Hypothalamus (tissue), 51 donors: ENCODE data around the gene MAD1L1.
A peak's percentile ranks its signal among the peaks of the same experiment; 100 is the strongest.

ENCODE experiments used
- DNase-seq, 51 donors: peaks; one replicate each; lab custom pipeline; 2025; lab: John Stamatoyannopoulos, UW

The MAD1L1 gene

GRCh38 chr7:2013381-2014311, 219.1 kb downstream of the MAD1L1 start:
- DNase-seq: no peak

GRCh38 chr7:2012981-2013380, 219.8 kb downstream of the MAD1L1 start:
- DNase-seq: peak in 26 of 51 donors; percentile 8 to 62 (median 26)

DNA sequence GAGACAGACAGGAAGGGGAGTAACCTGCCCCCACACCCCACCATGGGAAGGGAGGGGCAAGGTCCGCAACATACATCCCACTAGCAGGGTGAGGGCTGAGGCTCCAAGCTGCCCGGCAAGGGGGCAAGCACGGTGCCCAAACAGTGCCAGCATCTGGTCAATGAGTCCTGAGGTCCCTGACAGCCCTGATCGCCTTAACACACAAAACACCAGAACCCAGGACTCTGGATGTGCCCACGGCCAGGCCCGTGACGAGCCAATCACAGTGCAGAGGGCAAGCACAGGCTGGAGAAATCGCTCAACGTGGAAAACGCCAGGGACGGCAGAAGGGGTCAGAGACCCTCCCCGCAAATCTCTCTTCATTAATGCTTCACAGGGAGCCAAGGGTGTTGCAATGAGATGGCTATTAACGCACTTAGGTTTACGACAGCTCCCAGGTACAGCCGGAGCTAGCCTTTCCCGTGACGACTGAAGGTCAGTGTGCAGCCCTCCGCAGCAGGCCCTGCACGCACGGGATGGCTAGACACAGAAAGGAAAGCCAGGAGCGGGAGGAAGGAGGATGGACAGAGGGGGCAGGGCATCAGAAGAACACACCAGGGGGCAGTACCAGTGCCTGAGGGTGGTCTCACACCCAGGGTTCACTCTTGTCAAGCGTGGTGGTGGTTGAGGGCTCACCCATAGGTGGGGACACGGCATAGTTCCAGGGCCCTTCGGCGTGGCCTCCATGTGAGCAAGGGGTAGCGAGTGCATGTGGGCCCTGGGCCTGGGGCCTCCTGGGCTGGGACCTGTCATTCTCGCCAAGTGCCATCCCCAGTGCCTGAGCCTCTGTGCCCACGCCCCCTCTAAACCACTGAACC, 220.5 kb downstream of the MAD1L1 start:
- DNase-seq: no peak

DNA sequence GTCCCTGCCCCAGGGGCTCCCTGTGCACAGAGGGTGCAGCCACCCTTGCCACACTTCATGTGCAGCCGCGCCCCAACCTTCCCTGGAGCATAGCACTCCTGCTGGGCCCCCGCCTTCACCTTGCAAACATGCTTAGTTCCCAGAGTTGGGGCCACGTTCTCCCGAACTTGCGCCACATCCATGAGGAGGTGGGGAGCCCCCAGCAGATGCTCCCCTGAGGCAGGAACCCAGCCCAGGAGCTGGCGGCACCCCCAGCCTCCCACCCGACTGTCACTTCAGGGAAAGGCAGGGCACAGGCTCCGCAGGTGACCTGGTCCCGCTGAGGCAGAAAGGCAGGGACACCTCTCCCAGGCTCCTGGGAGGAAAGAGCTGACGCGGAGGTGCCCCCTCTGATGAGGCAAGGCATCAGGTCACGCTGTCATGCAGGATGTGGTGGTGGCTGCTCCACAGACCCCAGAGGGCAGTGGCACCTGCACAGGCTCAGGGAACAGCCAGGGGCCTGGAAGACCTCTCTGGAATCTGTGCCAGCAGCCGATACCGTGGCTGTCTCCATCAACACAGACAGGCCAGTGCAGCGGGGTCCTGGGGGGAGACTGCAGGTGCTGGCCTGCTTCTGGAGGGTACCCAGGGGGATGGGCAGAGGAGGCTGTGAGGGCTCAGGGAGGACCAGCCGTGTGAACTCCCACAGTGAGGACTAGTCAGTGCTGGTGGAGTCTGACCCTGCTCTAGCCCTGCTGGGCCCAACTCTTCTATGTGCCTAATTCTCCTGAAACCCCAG, 221.3 kb downstream of the MAD1L1 start:
- DNase-seq: no peak

DNA sequence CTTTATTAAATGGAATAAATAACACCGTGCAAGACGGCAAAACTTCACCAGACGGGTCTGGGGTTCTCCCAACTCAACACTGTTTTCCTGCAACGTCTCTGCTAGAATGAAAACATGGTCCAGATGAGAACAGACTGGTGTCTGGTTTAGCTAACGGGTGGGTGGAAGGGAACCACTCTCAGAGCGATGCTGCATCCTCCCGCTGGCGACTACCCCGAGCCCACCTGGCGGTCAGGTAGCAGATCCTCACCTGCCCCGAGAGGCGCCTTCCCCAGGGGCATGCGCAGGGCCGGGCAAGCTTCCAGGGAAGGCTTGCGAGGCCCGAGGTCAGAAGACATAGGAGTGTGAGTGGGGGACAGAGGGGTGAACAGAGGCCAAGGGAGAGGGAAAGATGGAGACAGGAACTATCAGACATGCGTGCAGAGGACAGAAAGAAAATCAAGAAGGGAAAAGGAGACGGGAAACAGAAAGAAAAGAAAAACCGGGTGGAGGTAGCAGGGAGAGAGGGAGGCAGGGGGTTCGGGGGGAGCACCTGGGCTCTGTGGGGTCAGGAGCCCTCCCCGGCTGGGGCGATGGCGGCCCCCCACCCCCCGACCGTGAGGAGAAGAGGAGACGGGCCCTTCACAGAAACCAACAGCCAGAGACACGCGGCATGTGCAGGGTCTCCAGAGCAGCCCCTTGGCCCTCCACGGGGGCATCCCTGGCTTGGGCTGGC, 222.0 kb downstream of the MAD1L1 start:
- DNase-seq: no peak

- no peak for DNase-seq
Measured at GRCh38 chr7:2010101-2010500, 222.6 kb downstream of the MAD1L1 start.

DNA sequence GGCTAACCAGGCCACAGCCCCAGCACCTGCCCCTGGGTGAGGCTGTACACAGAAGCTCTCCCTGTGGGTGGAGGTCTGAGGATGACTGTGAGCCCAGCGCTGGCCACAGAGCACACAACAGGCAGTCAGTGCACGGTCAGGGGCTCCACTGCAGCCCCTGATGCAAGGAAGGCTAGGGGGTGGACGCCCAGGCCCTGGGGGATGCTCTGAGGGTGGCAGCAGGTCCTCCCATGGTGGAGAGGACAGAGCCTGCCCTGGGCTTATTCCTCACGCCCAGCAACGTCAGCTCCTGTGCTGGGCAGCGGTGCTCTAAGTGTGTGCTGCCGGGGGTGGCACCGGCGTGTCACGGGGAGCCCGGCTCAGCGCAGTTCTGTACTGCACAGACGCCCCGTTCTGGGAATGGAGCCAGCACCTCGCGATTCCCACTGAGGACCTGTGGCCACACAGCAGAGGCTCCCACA, 223.2 kb downstream of the MAD1L1 start:
- DNase-seq: peak in 36 of 51 donors; percentile 15 to 73 (median 38)

DNA sequence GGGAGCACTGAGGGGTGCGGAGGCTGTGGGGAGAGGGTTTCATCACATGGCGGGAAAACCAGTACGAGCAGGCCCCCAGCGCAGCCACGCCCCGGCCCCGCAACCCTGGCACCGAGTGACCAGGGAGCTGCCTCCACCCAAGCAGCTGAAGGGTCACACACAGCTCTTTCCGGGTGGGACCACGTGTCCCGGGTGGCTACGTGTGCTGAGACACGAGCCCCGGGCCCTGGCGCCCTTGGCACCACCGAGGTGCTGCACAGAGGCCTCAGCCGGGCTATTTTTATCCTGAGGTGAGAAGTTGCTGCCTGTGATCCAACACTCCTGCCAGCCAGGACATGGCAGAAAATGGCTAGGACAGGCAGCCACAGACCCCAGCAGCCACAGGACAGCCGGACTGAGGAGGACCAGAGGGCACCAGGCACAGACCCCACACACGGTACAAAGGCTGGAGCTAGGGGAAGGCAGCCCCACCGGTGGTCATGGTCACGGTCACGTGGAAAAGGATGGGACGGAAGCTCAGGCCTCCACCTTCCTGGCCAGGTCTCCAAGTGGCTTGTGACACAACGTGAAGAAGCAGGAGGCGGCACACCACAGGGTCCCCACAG, 223.7 kb downstream of the MAD1L1 start:
- no peak for DNase-seq

GRCh38 chr7:2008101-2008935, 224.4 kb downstream of the MAD1L1 start:
- no peak for DNase-seq

DNA sequence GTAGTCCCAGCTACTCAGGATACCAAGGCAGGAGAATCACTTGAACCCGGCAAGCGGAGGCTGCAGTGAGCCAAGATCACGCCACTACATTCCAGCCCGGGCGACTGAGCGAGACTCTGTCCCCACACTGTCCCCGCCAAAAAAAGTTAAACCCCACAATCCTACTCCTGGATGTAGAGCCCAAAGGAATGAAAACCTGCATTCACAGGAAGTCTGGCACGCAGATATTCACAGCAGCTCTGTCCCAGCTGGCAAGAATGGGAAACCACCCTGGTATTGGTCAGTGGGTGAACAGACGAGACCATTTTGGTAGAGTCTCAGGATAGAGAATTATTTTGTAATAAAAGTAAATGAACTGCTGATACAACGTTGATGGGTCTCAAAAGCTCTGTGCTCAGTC, 225.2 kb downstream of the MAD1L1 start:
- no peak for DNase-seq

DNA sequence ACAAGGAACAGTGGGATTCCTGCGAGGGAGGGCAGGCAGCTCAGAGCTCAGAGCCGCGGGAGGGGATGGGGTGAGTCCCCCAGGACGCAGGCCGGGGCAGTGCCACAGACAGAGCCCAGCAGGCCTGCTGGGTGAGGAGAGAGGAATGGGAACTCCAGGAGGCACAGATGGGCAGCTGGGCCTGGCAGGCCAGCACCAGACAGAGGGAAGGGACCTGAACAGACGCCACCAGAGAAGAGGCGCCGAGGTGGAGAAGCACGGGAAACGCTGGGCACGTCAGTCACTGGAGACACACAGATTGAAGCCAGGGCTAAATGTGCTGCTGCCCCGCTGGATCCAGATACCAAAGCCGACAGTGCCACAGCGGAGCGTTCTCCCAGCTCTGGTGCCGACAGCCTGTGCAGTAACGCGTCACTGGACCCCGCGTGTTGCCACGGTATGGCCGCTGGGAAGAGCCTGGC, 225.8 kb downstream of the MAD1L1 start:
- DNase-seq: no peak

GRCh38 chr7:2006231-2006771, 226.4 kb downstream of the MAD1L1 start:
- DNase-seq: no peak

GRCh38 chr7:2005786-2006185, 227.0 kb downstream of the MAD1L1 start:
- no peak for DNase-seq

- no peak for DNase-seq
Measured at GRCh38 chr7:2004841-2005725, 227.7 kb downstream of the MAD1L1 start.

DNA sequence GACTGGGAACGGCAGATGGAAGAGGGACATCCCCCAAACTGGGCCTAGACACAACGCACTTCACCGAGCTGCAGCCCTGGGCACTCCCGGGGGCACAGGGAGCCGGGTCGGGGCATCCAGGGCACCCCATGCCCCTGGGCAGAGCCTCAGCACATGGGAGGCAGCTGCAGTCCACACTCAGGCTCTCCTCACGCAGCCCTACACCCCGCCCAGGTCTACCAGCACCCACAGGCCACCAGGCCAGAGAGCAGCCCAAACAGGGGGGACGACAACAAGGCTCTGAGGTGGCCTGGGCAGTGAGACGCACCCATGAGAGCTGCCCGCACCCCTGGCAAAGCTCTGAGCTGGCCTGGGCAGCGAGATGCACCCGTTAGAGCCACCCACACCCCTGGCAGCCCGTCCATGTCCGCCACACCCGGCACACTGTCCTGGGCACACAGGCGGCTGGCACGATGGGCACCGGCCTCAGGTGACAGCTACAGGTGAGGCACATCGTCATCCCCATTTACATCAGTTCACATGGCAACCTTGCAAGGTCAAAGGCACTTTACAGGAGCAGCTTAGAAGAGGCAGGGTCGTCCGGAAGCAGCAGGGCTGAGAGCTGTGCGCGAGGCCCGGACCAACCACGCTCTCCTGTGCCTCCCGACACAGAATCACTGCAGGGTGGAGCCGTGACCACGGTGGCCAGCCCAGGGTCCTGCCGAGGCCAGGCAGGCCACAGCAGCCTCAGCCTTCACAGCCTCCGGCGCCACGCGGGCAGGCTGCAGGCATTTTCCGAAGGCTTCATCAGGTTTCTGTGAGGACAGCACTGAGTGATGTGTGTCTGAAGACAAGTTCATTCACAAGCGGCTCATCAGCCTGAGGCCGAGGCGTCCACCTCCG, 228.6 kb downstream of the MAD1L1 start:
- DNase-seq: no peak

DNA sequence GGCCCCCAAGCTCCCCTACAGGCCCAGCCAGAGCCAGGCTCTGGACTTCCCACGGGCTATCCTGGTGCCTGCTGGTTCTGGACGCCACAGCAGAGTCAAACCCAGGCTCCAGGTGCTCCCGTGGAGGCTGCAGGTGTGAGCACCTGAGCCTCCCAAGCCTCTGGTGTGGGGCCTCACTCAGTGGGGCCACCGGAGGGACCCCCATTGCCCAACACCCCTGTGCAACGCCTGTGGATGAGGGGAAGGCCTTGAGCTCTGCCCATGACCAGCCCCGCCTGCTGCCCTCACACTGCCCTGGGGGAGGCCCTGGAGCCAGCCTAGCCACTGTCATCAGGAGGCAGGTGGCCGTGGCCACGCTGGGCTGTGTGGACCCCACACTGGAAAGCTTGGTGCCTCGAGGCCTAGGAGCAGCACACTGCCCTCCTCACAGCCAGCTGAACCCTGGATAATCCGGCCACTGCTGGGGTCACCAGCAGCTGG, 229.3 kb downstream of the MAD1L1 start:
- no peak for DNase-seq
